Activated T-cell treated with anti-CD3 and anti-CD28 coated beads for 4 hours (primary cell): ENCODE measurements around the gene FBXO45.
"Not testable (repeated sequence)": the region's sequence is repeated elsewhere in the genome, so short reads cannot be mapped to it uniquely, and the experiment has no call there.

Experiments used
- DNase-seq: peaks from one replicate; pipeline ENCODE4 v3.0.0-alpha.2; 2020

Gene FBXO45

DNA sequence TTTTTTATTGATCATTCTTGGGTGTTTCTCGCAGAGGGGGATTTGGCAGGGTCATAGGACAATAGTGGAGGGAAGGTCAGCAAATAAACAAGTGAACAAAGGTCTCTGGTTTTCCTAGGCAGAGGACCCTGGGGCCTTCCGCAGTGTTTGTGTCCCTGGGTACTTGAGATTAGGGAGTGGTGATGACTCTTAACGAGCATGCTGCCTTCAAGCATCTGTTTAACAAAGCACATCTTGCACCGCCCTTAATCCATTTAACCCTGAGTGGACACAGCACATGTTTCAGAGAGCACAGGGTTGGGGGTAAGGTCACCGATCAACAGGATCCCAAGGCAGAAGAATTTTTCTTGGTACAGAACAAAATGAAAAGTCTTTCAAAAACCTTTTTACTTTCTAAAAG is 51.2 kb downstream of the FBXO45 start:
- not testable (repeated sequence) for DNase-seq

DNA sequence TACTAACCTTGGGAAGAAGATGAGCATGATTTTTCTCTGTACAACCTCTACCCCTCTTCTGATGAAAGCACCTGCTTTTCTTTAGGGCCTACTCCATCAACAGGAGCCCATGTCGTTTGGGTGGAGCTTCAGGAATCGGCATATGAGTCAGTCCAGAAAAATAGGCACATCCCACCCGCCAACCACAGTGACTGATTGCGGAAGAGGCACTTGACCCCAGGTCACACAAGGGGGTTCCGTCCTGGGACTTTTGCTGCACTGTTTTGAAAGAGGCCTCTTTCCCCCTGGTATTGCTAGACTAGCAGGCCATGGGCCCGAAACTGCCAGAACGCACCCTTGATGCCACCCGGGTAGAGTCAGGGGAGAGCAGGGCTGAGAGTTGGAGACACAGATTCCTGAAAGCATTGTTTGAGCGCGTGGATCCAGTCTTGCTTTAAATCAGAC is 51.7 kb downstream of the FBXO45 start:
- no peak for DNase-seq

DNA sequence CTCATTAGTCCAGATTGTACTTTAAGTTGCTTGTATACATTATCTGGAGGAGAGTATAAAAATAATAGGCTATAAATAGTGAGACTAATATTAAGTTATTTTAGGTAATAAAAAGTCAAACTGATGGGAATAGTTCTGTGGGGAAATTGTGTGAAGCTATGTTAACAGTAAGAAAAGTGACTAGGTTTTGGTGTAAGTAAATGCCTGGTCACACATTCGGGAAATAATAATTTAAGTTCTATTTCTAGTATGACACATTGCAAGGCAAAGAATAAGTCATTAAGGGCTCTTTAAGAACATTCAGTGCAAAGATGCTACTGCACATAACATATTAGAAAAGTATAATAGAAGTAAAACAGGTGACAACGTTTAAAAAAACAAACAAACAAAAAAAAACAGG is 52.2 kb downstream of the FBXO45 start:
- no peak for DNase-seq

DNA sequence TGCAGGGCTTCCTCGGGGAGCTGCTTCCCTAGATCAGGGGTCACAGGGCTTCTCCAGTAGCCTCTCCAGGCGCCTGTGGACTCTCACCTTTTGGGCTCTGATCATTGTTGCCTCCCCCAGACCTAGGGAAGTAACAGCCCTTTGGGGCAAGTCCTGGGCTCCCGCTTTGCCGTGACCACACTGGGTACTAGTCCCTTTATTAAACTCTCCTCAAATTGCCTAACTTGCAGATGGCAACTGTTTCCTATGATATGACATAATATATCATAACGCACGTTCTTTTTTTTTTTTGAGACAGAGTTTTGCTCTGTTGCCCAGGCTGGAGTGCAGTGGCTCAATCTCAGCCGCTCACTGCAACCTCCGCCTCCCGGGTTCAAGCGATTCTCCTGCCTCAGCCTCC is 53.2 kb downstream of the FBXO45 start:
- no peak for DNase-seq

DNA sequence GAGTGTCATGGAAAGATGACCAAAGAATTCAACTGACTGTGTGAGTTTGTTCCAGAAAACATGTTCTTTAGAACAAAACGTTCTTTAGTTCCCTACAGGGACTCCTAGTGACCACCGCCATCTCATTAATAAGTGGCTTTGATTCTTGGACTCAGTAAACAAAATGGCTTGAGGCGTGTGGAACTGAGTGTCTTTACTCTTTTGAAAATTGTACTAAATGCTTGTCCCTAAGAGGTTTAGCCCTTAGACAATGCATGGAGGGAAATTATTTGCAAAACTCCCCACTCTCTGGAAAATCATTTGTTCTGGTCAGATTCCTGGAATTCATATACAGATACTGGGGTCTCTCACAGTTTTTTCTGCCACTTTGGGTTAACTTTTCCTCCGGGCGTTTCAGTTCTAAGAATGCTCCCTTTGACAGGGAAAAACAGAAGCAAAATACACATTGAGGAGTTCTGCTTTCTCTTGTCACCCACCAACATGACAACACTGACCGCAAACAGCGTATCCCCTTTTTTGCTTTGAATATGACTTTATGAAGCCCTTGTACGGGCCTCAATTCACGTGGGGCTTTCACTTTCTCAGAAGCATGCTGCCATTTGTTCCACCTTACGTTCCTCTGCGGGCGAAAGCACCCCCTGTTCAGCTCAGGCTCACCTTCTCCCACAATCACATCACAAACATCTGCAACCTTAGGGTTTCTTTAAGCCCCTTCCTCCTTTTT is 55.8 kb downstream of the FBXO45 start:
- no peak for DNase-seq

DNA sequence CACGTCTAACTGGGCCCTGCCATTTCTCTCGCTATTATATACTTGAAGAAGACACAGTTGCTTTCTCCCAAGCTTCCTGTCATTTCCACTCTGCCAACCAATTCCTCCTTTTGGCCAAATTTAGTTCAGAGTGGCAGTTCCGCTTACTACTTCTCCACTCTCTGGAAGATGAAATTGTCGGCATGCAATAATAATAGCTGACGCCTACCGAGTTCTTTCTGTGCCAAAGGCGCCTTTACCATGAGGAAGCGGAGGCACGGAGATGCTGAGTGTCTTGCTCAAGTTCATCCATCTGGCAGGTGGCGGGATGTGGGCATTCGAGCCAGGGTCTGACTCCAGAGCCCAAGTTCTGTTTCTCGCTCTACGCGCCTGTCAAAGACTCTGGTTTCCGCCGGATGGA is 56.4 kb downstream of the FBXO45 start:
- no peak for DNase-seq

DNA sequence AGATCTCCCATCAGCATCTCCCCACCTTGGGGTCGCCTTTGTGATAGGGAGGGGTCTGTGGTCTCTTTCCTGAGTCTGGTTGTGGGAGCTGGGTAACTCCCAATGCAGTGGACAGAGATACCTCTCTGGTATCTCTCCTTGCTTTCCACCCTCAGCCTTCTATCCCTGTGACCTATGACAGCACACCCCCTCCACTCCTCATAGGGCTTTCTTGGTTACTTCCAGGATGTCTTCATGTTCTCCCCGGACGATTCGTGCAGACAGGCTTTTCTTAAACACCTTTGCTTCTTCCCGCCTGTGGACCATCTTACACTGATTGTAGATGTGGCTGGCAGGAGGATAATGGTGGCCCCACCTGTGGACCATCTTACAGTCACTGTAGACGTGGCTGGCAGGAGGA is 56.9 kb downstream of the FBXO45 start:
- DNase-seq = no peak

DNA sequence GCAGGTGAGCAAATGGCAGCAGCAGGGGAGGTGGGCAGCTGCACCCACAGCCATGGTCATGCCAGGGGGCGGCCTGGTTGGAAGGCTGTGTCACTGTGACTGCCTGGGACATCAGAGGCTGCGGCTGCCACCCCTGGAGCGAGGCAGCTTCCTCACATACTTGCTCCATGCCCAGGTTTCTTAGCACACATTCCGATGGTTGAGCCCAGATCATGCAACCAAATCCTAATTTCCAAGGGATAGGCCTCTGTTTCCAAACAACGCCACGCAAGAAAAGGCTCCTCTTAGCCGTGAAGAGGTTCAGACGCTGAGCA is 59.4 kb downstream of the FBXO45 start:
- no peak for DNase-seq

DNA sequence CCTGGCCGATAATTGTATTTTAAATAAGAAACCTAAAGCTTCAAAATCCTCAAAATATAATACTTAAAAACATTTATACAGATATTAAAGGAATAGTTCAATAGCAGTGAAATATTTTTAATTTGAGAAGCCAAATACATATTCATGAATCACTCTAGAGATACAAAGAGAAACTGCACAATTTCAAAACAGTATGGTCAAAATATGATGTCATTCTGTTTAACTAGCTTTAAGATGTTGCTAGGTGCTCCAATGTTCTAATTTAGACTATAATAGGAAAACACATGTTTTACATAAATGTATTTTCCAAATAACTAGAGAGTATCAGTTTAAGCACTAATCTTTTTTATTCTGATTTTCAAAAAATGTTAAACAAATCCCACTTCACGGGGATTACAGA is 60.8 kb downstream of the FBXO45 start:
- DNase-seq = no peak

DNA sequence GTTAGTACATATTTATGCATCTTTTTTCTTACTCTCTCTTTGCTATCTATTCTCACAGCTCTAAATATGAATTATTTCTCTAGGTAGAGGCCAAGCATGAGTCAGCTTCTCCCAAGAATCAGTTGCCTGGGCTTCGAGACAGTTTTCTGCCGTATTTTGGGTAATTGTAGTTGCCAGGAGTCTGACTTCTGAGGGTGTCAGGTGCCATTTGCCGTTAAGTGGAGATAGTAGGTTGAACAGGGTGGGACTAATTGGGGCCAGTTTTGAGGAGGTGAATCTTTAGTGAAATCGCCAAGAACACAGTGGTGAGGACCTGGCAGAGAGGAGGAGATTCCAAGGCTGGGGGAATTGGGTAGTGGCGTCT is 63.2 kb downstream of the FBXO45 start:
- DNase-seq = no peak

DNA sequence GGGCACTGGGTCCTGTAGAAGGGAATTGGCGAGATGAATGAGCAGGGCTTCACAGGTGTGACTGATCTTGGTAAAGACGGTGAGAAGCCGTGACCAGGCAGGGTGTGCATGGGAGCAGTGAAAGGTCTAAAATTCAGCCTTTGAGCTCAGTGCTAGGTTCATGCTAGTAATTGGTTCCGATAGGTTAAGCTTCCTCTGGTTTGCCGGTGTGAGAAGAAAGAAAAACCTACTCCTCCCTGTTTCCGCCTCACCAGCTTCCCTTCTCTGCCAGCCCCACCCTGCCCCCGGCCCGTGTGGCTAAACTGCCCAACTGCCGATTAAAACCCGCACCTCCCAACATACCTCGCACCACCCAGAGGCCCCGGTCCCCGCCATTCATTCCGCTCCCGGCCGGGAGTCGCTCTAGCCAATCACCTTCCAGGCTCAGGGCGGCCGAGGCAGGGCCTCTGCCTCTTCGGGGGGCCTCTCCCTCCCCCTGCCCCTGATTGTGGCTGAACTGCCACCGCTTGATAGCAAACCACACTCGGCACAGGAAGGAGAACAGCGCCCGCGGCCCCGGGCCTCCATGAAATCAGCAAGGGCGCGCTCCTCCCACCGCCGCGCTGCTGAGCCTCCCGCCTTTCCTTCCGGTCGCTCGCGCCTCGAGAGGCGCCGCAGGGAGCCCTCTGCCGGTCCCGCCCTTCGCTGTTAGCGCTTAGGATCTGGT is 63.7 kb downstream of the FBXO45 start:
- peak; percentile 69 for DNase-seq

DNA sequence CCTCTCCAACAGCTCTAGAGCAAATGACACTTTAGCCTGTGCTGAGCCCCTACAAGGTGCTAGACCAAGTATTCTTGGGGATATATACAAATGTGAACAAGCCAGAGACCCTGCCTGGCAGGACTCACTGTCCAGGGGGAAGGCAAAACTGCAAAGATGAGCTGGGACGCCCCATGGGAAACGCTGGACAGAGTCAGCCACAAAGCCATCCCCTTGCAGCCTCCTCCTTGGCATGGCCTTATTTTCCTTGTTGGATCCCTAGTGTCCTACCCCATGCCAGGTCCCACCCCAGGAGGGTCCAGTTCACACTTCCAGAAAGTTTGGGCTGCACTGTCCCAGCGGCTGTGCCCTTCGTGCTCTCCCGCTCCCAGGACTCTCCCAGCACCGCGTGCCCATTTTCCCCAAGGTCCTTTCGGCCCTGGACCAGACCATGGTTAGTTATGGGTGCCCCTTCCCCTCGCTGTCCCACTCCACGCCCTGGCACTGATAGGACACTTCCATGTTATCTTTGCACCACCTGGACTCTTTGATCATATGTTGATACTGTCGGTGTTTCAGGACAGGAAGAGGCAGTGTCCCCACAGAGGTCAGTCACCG is 65.2 kb downstream of the FBXO45 start:
- no peak for DNase-seq

DNA sequence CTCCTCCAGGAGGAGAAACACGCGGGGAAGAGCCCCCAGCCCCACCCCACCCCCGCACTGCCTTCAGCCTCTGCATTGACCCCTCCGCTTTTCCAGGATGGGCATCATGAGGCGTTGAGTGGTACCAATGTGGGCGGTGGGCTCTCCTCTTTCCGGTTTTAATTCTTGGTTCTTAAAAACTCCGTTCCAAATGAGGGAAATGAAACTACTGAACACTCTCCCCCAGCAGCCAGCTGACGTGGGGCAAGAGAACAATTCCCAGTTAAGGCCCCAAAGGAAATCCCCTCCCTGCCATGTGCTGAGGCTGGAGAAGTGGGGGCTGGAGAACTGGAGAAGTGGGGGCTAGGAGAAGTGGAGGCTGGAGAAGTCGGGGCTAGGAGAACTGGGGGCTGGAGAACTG is 65.8 kb downstream of the FBXO45 start:
- no peak for DNase-seq

DNA sequence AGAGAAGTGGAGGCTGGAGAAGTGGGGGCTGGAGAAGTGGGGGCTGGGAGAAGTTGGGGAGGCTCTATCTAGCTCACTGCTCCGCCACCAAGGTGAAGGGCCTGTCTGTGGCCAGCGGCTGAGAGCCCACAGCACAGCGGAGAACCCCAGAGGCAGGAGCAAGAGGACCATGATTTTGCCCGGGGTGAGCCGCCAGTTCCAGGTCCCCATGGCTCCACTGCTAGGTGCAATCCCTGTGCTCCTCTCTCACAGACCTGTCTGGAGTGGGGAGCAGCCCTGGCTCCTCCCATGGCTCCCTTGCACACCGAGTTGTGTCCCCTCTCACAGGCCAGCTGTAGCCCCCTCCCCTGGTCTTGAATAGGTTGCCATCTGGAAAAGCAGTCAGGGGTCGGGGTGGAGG is 66.4 kb downstream of the FBXO45 start:
- DNase-seq = no peak

DNA sequence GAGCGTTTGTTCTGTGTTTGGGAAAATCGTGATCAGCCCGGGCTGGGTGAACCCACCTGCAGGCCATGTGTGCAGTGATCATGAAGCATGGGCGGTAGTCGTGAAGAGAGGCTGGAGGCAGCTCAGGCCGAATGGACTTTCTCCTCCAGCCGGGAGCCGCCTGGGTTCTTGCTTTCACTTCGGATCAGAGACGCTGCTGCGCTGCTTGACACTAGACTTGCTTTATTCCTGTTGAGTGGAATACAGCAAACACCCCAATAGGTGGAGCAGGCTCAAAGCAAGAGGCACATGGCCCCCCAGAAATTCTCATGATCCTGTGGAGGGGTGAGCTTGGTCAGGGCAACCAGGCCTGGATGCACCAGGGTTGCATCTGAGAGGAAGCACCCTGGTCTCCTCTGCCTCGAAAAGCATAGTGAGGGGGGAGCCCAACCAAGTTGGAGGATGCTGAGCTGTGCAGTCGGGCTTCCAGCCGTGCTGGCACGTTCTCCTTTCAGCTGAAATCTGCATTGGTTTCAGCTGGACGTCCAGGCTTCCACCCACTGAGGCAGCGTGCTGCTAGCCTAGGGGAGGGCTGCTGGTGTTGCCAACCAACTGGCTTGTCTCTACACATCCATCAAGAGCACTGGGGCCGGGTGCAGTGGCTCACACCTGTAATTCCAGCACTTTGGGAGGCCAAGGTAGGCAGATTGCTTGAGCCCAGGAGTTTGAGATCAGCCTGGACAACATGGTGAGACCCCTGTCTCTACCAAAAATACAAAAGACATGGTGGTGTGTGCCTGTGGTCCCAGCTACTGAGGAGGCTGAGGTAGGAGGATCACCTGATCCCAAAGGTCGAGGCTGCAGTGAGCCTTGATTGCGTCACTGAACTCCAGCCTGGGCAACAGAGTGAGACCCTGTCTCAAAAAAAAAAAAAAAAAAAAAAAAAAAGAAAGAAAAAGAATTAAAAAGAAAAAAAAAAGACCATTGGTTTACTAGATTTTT is 68.2 kb downstream of the FBXO45 start:
- DNase-seq = no peak

DNA sequence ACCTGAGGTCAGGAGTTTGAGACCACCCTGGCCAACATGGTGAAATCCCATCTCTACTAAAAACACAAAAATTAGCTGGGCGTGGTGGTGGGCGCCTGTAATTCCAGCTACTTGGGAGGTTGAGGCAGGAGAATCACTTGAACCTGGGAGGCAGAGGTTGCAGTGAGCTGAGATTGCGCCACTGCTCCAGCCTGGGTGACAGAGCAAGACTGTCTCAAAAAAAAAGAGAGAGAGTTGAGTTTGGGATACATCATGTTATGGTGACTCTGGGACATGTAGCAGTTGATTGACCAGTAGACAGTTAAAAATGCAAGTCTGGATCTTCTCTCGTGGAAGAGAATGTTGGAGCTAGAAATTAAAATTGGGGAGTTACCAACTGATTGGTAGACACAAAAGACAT is 69.5 kb downstream of the FBXO45 start:
- DNase-seq = not testable (repeated sequence)
